Pancreas (tissue), 10 donors: ENCODE data around the gene SRSF1. TPM values are rescaled to one million over a fixed set of nuclear protein-coding genes. Genes with fewer than 3 reads are reported as not detected.

Experiments used
- ATAC-seq, 4 donors: fragments of 200-7000 bp; cut with Tn5 transposase; one replicate each; pipeline versions ENCODE4 v1.8.0 to v1.9.1; 2020; ENCODE audit warnings: mild to moderate bottlenecking in 4 of 4, moderate library complexity in 4 of 4
- DNase-seq, 6 donors: peaks; one replicate each; pipeline ENCODE4 v3.0.0-alpha.2; 2020
- FAIRE-seq: peaks from 2 replicates; lab custom pipeline; 2012; peaks lifted over from hg19 to GRCh38; lab: Jason Lieb, UNC
- H3K27ac ChIP-seq, 4 donors: fragments of 200-600 bp; sonication (generic); 1 replicate in 3 of 4; 2 replicates in 1 of 4; pipeline versions ENCODE4 v1.5.0 to v1.8.0; 2020
- H3K27me3 ChIP-seq, 4 donors: fragments of 200-600 bp; one replicate each; pipeline ENCODE4 v1.8.0; 2021
- H3K36me3 ChIP-seq, 3 donors: fragments of 200-600 bp; sonication (generic) in 1 of 3; one replicate each; pipeline versions ENCODE4 v1.5.0 to v1.8.0; 2020 to 2021
- H3K4me1 ChIP-seq, 3 donors: fragments of 200-600 bp; one replicate each; pipeline ENCODE4 v1.8.0; 2021
- H3K4me3 ChIP-seq, 4 donors: fragments of 200-600 bp; sonication (generic) in 2 of 4; one replicate each; pipeline versions ENCODE4 v1.5.0 to v1.8.0; 2020 to 2021
- H3K9me3 ChIP-seq, 4 donors: fragments of 200-600 bp; one replicate each; pipeline ENCODE4 v1.8.0; 2021
- WGBS, 2 donors: extraction: QIAGEN DNeasy Blood & Tissue Kit; methylation state at CpG; one replicate each; pipeline ENCODE4 v1.1.7; 2013; 5-methylcytosine and 5-hydroxymethylcytosine counted together
- intact Hi-C, 3 donors: fragments of 100-400 bp; cut with DNase I; formaldehyde crosslinking; loops; one replicate each; pipeline versions ENCODE4 v1.11.1 to v1.14.2; 2022
- polyA plus RNA-seq, 2 donors: library from polyadenylated mRNA; stranded (reverse); fragments of 200-250 nt; gene quantifications; one replicate each; pipeline ENCODE4 v1.2.3, GENCODE V29; 2013
- total RNA-seq, 6 donors: library from RNA; stranded (reverse); fragmentation: NEBNext Ultra II Directional in 4 of 6; extraction: Animal tissue kit (Norgen Biotek cat#: 25700) in 4 of 6; gene quantifications; one replicate each; pipeline versions ENCODE4 v1.2.1 to v1.2.4, GENCODE V29; 2021 to 2023
- TF ChIP-seq, protein P1 (sequence below), 4 donors: fragments of 200-600 bp; sonication (generic) in 3 of 4; IDR thresholded peaks; one replicate each; pipeline versions ENCODE4 v1.5.0 to v1.8.0; 2021; ENCODE audit warnings: antibody characterized with exemption in 4 of 4
- donor health status: healthy with polysubstance abuse.
- donor health status: DM: no; HTN: no; CAD: no; lungs with moderate emphysema.
- donor health status: DM: no; HTN: no; CAD: no.
- donor health status: control.
- donor health status: control.
- donor health status: Bipolar disorder and iron deficiency.
- donor health status: DM: yes; HTN: yes; CAD: no.
- donor health status: DM: no; HTN: no; CAD: no.
- donor health status: DM: no; HTN: no; CAD: no.
- donor health status: DM: yes; HTN: yes; CAD: no.

SRSF1 gene
- total and polyA plus RNA-seq, 8 donors, result 37.5 to 95.2 (median 67.2) TPM

DNA sequence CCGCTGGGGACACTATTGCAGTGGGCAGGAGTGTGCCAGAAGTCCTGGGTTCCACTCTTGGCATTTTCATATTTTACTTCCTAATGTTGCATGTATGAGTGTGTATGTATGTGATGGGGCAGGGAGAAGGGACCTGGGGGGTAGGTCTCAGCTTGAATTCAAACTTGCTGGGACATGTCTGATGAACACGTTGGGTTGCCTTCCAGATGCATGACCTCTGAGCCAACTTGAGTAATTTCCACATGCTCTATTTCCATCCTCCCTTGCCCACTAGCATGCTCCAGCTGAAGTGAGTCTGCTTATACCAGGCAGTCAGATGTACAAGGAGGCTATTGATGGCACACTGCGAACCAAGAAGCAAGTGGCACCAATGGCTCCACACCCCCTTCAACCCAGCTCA is 32.9 kb upstream of the SRSF1 start:
- Histone ChIP-seq H3K27ac (no peak overlapping the region), H3K4me1 (peaks cover 0 to 3% (median 0%) of the 10 kb centered on the region in 3 donors), H3K4me3 (no peak overlapping the region), H3K36me3 (no peaks in the 10 kb centered on the region), H3K9me3 (no peaks in the 10 kb centered on the region), H3K27me3 (no peaks in the 10 kb centered on the region)
- TF ChIP-seq, protein P1, sequence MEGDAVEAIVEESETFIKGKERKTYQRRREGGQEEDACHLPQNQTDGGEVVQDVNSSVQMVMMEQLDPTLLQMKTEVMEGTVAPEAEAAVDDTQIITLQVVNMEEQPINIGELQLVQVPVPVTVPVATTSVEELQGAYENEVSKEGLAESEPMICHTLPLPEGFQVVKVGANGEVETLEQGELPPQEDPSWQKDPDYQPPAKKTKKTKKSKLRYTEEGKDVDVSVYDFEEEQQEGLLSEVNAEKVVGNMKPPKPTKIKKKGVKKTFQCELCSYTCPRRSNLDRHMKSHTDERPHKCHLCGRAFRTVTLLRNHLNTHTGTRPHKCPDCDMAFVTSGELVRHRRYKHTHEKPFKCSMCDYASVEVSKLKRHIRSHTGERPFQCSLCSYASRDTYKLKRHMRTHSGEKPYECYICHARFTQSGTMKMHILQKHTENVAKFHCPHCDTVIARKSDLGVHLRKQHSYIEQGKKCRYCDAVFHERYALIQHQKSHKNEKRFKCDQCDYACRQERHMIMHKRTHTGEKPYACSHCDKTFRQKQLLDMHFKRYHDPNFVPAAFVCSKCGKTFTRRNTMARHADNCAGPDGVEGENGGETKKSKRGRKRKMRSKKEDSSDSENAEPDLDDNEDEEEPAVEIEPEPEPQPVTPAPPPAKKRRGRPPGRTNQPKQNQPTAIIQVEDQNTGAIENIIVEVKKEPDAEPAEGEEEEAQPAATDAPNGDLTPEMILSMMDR (IDR thresholded peaks at IDR 0.05), result no peak
- no peak for DNase-seq
- intact Hi-C loops, result no loop called here
- no peak for FAIRE-seq
- 78 to 83% methylated on average over 3 of the region's 3 CpGs for WGBS, 2 donors
- no peak for ATAC-seq

DNA sequence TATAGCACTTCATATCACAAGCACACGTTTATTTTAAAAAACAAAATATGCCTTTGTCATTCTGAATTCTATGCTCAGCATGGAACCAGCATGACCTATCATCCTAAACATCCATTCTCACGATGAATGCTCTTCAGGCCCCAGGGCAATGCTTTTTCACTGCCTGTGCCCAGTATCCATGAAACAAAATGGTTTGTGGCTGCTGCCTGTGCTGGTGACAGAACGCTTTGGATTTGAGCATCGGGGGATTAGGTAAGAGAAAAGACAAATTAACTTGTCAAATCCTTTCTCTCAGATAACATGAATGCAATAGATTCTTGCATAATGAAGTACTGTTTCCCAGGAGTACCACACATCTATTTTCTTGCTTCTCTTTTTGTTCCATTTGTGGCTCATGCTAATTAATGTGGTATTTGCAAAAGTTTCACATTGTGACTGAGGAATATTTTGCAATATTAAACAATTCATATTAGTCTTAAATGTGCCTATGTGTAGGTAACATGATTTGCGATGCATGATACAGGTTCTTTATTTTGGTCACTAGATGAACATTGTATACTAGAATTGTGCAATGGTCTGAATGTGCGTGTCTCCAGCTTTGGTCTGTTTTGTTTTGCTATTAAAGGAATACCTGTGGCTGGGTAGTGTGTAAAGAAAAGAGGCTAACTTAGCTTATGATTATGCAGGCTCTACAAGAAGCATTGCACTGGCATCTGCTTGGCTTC is 25.8 kb upstream of the SRSF1 start:
- no peak for DNase-seq
- Histone ChIP-seq H3K4me1 (no peaks in the 10 kb centered on the region), H3K4me3 (no peak overlapping the region), H3K36me3 (no peaks in the 10 kb centered on the region), H3K9me3 (no peaks in the 10 kb centered on the region), H3K27ac (no peak overlapping the region), H3K27me3 (no peaks in the 10 kb centered on the region)
- TF ChIP-seq, protein P1 (IDR thresholded peaks at IDR 0.05), result no peak
- FAIRE-seq, result no peak
- intact Hi-C loops, result no loop called here
- no peak for ATAC-seq
- 41 to 45% methylated on average over 6 of the region's 6 CpGs for WGBS, 2 donors

DNA sequence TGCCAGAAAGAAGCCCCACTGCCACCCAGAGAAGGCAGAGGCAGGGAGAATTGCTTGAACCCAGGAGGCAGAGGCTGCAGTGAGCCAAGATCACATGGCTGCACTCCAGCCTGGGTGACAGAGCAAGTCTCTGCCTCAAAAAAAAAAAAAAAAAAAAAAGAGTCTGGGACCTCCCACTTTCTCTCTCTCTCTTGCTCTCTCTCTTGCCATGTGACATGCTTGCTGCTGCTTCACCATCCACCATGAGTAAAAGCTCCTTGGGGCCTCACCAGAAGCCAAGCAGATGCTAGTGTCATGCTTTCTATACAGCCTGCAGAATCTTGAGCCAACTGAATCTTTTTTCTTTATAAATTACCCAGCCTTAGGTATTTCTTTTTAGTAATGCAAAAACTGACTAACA is 21.5 kb upstream of the SRSF1 start:
- ATAC-seq, result no peak
- no peak for DNase-seq
- no peaks in the 10 kb centered on the region for H3K4me1 ChIP-seq
- intact Hi-C loops, result no loop called here
- FAIRE-seq, result no peak
- H3K27me3 ChIP-seq, result peaks cover 0 to 5% (median 0%) of the 10 kb centered on the region in 4 donors
- no peaks in the 10 kb centered on the region for H3K36me3 ChIP-seq
- no peak overlapping the region for H3K4me3 ChIP-seq
- H3K9me3 ChIP-seq, result no peaks in the 10 kb centered on the region
- no peak overlapping the region for H3K27ac ChIP-seq
- TF ChIP-seq, protein P1 (IDR thresholded peaks at IDR 0.05), result no peak

DNA sequence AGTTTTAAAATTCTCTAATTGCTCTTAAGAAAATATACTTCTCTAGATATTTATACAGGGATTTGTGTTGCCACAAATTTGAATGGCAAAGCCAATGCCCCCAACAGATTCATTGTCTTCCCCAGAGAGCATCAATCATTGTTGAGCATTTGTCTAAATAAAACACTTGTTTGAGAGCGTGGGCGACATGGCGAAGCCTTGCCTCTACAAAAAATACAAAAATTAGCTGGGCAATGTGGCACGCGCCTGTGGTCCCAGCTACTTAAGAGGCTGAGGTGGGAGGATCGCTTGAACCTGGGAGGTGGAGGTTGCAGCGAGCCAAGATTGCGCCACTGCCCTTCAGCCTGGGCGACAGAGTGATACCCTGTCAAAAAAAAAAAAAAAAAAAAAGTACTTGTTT is 13.4 kb upstream of the SRSF1 start:
- Histone ChIP-seq H3K27ac (no peak overlapping the region), H3K9me3 (no peaks in the 10 kb centered on the region), H3K4me1 (no peaks in the 10 kb centered on the region), H3K4me3 (no peak overlapping the region), H3K36me3 (no peaks in the 10 kb centered on the region), H3K27me3 (no peaks in the 10 kb centered on the region)
- DNase-seq, result no peak
- ATAC-seq, result no peak
- TF ChIP-seq, protein P1 (IDR thresholded peaks at IDR 0.05), result no peak
- intact Hi-C loops, result no loop called here
- WGBS, 2 donors, result 77 to 83% methylated on average over 9 of the region's 9 CpGs
- no peak for FAIRE-seq

GRCh38 chr17:58019521-58019920 is 12.5 kb upstream of the SRSF1 start:
- no peaks in the 10 kb centered on the region for H3K4me1 ChIP-seq
- no peak overlapping the region for H3K4me3 ChIP-seq
- DNase-seq (no peak), FAIRE-seq (no peak), ATAC-seq (no peak)
- no peaks in the 10 kb centered on the region for H3K9me3 ChIP-seq
- H3K27ac ChIP-seq, result no peak overlapping the region
- no peaks in the 10 kb centered on the region for H3K27me3 ChIP-seq
- TF ChIP-seq, protein P1 (IDR thresholded peaks at IDR 0.05), result no peak
- intact Hi-C loops, result loop anchor here in 1 of 3 donors (10.0 kb wide), 1 partner anchor 95 kb away; no protein-coding TSS in a partner anchor
- H3K36me3 ChIP-seq, result no peaks in the 10 kb centered on the region
